Activated CD8-positive, alpha-beta T cell treated with anti-CD3 and anti-CD28 coated beads for 36 hours (primary cell): Measurements from ENCODE around the gene NRP1. TPM values are rescaled to one million over a fixed set of nuclear protein-coding genes. Genes with fewer than 3 reads are reported as not detected.

ENCODE experiments used
- ATAC-seq: fragments of 200-7000 bp; cut with Tn5 transposase; one replicate; pipeline ENCODE4 v1.10.0; 2021; ENCODE audit warnings: mild to moderate bottlenecking, moderate library complexity
- CTCF ChIA-PET: fragments of 350-600 bp; sonication (Branson Sonifier 250); formaldehyde crosslinking; loops from one replicate; lab custom pipeline; 2021; ENCODE audit warnings: antibody characterized with exemption; lab: Charles Lee
- POLR2A ChIA-PET: fragments of 350-600 bp; sonication (Branson Sonifier 250); formaldehyde crosslinking; loops from one replicate; lab custom pipeline; 2021; ENCODE audit warnings: antibody characterized with exemption; lab: Charles Lee
- DNase-seq: peaks from one replicate; pipeline ENCODE4 v3.0.0-alpha.2; 2020
- H3K27ac Mint-ChIP-seq: one replicate; pipeline ENCODE4 v1.8.0; 2021; ENCODE audit warnings: mild to moderate bottlenecking, mixed read lengths
- H3K27me3 Mint-ChIP-seq: one replicate; pipeline ENCODE4 v1.8.0; 2021; ENCODE audit warnings: mixed read lengths
- H3K36me3 Mint-ChIP-seq: one replicate; pipeline ENCODE4 v1.8.0; 2021; ENCODE audit warnings: low read depth, mixed read lengths
- H3K4me1 Mint-ChIP-seq: one replicate; pipeline ENCODE4 v1.8.0; 2021; ENCODE audit warnings: low read depth, mixed read lengths
- H3K4me3 Mint-ChIP-seq: one replicate; pipeline ENCODE4 v1.8.0; 2021; ENCODE audit warnings: mild to moderate bottlenecking, moderate library complexity, mixed read lengths
- H3K9me3 Mint-ChIP-seq: one replicate; pipeline ENCODE4 v1.8.0; 2021; ENCODE audit warnings: mixed read lengths
- intact Hi-C: fragments of 100-400 bp; cut with micrococcal nuclease; formaldehyde crosslinking; loops from one replicate; pipeline ENCODE4 v1.10.0; 2022
- total RNA-seq, 2 experiments: library from RNA; stranded (reverse); gene quantifications; one replicate each; pipeline ENCODE4 v1.2.3, GENCODE V29; 2021
- TF ChIP-seq, protein P1 (sequence below): fragments of 200-600 bp; IDR thresholded peaks from one replicate; pipeline ENCODE4 v1.8.0; 2022; ENCODE audit warnings: antibody characterized with exemption, mild to moderate bottlenecking

Gene NRP1
- total RNA-seq, 2 experiments from 2014 or later = 0.22 to 0.79 TPM

DNA sequence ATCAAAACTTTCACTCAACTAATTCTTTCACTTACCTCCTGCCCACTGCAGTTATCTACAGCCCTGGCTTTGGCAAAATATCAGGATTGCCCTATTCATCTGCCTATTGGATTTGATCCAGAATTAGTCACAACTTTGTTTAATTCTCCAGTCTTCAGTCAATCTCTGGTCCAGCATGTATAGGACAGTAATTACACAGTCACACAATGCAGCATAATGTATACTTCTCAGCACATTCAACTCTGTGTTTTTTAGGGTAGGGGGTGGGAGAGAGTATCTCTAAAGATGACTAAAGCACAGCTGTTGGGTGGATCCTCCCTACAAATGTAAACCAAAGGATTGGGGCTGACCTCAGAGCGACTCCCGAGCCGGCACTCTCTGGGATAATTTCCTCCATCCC is 17.7 kb upstream of the NRP1 start:
- H3K9me3 Mint-ChIP-seq = no peaks in the 10 kb centered on the region
- POLR2A ChIA-PET = no interaction called here
- CTCF ChIA-PET = no interaction called here
- H3K36me3 Mint-ChIP-seq = no peaks in the 10 kb centered on the region
- no peak for ATAC-seq
- no peak overlapping the region for H3K4me3 Mint-ChIP-seq
- no peaks in the 10 kb centered on the region for H3K4me1 Mint-ChIP-seq
- H3K27me3 Mint-ChIP-seq = peaks cover 4% of the 10 kb centered on the region
- H3K27ac Mint-ChIP-seq = no peak overlapping the region
- intact Hi-C loops = no loop called here
- TF ChIP-seq, protein P1, sequence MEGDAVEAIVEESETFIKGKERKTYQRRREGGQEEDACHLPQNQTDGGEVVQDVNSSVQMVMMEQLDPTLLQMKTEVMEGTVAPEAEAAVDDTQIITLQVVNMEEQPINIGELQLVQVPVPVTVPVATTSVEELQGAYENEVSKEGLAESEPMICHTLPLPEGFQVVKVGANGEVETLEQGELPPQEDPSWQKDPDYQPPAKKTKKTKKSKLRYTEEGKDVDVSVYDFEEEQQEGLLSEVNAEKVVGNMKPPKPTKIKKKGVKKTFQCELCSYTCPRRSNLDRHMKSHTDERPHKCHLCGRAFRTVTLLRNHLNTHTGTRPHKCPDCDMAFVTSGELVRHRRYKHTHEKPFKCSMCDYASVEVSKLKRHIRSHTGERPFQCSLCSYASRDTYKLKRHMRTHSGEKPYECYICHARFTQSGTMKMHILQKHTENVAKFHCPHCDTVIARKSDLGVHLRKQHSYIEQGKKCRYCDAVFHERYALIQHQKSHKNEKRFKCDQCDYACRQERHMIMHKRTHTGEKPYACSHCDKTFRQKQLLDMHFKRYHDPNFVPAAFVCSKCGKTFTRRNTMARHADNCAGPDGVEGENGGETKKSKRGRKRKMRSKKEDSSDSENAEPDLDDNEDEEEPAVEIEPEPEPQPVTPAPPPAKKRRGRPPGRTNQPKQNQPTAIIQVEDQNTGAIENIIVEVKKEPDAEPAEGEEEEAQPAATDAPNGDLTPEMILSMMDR = no peak
- DNase-seq = no peak

DNA sequence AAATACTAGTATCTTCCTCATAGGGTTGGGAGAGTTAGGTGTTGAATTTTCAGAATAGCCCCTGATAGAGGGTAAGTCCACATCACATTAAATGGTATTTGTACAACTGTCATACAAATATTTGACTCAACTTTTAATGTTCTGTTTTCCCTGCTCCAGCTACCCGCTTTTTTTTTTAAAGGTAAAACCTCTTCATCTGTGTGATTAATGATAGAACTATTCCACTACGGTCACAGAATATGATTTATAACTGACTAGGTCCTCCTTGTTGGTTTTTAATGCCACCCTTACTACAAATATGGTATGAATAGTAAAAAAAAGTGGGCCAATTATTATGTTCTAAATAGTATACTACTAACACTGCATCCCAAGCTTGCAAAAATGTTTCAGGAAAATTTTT is 15.6 kb upstream of the NRP1 start:
- TF ChIP-seq, protein P1 = no peak
- CTCF ChIA-PET = no interaction called here
- H3K27ac Mint-ChIP-seq = no peak overlapping the region

DNA sequence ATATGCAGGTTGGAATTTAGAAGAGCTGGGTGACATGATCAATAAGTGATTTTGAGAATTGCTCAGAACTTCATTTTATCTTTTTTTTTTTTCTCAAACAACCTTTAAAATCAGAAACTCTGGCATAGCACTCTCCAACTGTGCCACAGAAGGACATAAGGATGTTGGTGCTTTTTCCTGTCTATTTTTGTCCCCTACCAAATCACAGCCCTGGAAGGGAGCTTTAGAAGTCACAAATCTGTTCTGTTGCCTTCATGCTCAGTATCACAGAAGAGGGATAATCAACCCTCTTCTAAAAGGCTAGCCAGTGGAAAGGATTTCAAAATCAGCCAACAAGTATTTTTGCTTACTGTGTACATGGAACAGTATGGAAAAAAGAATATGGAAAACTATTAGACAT is 14.8 kb upstream of the NRP1 start:
- TF ChIP-seq, protein P1 = no peak
- ATAC-seq = no peak
- ChIA-PET POLR2A (no interaction called here), CTCF (no interaction called here)
- no peak overlapping the region for H3K4me3 Mint-ChIP-seq
- peaks cover 15% of the 10 kb centered on the region for H3K27me3 Mint-ChIP-seq
- intact Hi-C loops = no loop called here
- H3K9me3 Mint-ChIP-seq = peaks cover 4% of the 10 kb centered on the region
- peaks cover 2% of the 10 kb centered on the region for H3K36me3 Mint-ChIP-seq
- H3K27ac Mint-ChIP-seq = no peak overlapping the region
- no peak for DNase-seq
- H3K4me1 Mint-ChIP-seq = no peaks in the 10 kb centered on the region

More for the DNA sequence above, 15.6 kb upstream of the NRP1 start:
- peaks cover 12% of the 10 kb centered on the region for H3K27me3 Mint-ChIP-seq
- ATAC-seq = no peak
- no peaks in the 10 kb centered on the region for H3K9me3 Mint-ChIP-seq
- POLR2A ChIA-PET = no interaction called here
- intact Hi-C loops = no loop called here
- no peaks in the 10 kb centered on the region for H3K36me3 Mint-ChIP-seq
- no peak overlapping the region for H3K4me3 Mint-ChIP-seq
- no peaks in the 10 kb centered on the region for H3K4me1 Mint-ChIP-seq
- DNase-seq = no peak

DNA sequence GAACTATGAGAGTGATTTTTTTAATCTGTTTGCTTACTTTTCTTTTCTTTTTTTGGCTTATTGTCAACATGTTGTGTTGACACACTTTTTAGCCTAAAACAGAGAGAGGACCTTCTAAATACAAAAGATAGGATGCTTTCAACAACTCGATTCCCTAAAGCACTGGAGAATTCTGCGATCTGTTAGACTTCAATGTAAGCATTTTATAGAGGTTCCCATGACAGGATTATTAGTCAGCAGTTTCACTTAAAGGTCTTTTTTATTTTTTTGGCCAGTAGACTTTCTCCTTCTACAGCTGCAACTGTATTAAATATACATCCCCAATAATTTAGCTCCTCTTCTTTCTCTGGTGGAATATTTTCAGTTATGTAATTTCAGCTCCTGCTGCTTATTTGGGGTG is 12.7 kb upstream of the NRP1 start:
- ChIA-PET CTCF (interaction anchor here (1.4 kb wide), 1 partner anchor 154 kb away, joined by 5 read pairs; no protein-coding TSS in a partner anchor), POLR2A (no interaction called here)
- intact Hi-C loops = no loop called here
- DNase-seq = no peak
- ATAC-seq = no peak
- Mint-ChIP-seq H3K36me3 (peaks cover 2% of the 10 kb centered on the region), H3K4me3 (no peak overlapping the region), H3K9me3 (peaks cover 4% of the 10 kb centered on the region), H3K27ac (no peak overlapping the region), H3K27me3 (peaks cover 20% of the 10 kb centered on the region), H3K4me1 (no peaks in the 10 kb centered on the region)
- TF ChIP-seq, protein P1 = no peak

DNA sequence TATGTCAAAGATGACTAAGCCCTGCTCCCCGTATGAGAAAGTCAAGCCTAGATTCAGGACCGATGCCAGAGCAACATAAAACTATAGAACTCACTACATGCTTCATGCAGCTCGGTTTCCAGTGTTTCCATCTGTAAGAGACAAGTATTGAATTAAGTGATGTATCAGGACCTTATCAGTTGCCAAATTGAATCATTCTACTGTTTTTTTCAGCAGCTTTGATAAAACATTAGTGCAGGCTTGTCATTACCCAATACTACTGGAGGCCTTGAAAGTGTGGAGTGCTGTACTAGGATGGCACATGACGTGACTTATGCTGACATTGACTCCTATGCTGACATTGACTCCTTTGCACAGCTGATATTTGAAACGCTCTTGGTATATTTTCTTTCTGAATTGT is 10.8 kb upstream of the NRP1 start:
- Mint-ChIP-seq H3K36me3 (peaks cover 2% of the 10 kb centered on the region), H3K9me3 (peaks cover 4% of the 10 kb centered on the region), H3K4me1 (peaks cover 6% of the 10 kb centered on the region), H3K4me3 (no peak overlapping the region), H3K27me3 (peaks cover 17% of the 10 kb centered on the region), H3K27ac (no peak overlapping the region)
- ChIA-PET CTCF (interaction anchor here (1.7 kb wide), 1 partner anchor 14 kb away, joined by 5 read pairs; no protein-coding TSS in a partner anchor), POLR2A (no interaction called here)
- TF ChIP-seq, protein P1 = no peak
- no peak for DNase-seq
- intact Hi-C loops = no loop called here
- no peak for ATAC-seq
